HG03064 (cell line): Measurements from ENCODE around the gene SH3BP5L.

Source experiments
- ATAC-seq: cut with Tn5 transposase; IDR thresholded peaks from one replicate; pipeline ENCODE4 v1.9.1; 2021; ENCODE audit warnings: low read depth; ENCODE audit not compliant: unreplicated experiment

SH3BP5L gene

GRCh38 chr1:248825909-248826760, at the start of gene SH3BP5L:
TSS of gene SH3BP5L (minus strand) at chr1:248825915. CDS start at chr1:248824935, 980 bp downstream.
- peak; percentile 95 for ATAC-seq

GRCh38 chr1:248873993-248874533, 48.3 kb upstream of the SH3BP5L start:
- ATAC-seq = peak; percentile 55

GRCh38 chr1:248873409-248873992, 47.8 kb upstream of the SH3BP5L start:
- peak; percentile 71 for ATAC-seq

GRCh38 chr1:248872752-248873408, 47.2 kb upstream of the SH3BP5L start:
- ATAC-seq = peak; percentile 34

- no peak for ATAC-seq
Measured at GRCh38 chr1:248871837-248872401, 46.2 kb upstream of the SH3BP5L start.

- peak; percentile 63 for ATAC-seq
Measured at GRCh38 chr1:248862998-248863881, 37.5 kb upstream of the SH3BP5L start.

- peak; percentile 12 for ATAC-seq
Measured at GRCh38 chr1:248862695-248862997, 36.9 kb upstream of the SH3BP5L start.

- ATAC-seq = no peak
Measured at GRCh38 chr1:248861616-248862015, 35.9 kb upstream of the SH3BP5L start.

- no peak for ATAC-seq
Measured at GRCh38 chr1:248860007-248860406, 34.3 kb upstream of the SH3BP5L start.

GRCh38 chr1:248858891-248859889, 33.5 kb upstream of the SH3BP5L start, which contains the start of gene ZNF692:
TSS of gene ZNF692 (minus strand) at chr1:248859085. CDS start at chr1:248858309, 776 bp downstream.
- ATAC-seq = peak; percentile 76

- ATAC-seq = peak; percentile 33
Measured at GRCh38 chr1:248858096-248858890, 32.6 kb upstream of the SH3BP5L start.

GRCh38 chr1:248857749-248858095, 32.0 kb upstream of the SH3BP5L start:
- ATAC-seq = no peak

- ATAC-seq = no peak
Measured at GRCh38 chr1:248857201-248857600, 31.5 kb upstream of the SH3BP5L start.

GRCh38 chr1:248856176-248856575, 30.5 kb upstream of the SH3BP5L start:
- ATAC-seq = no peak

GRCh38 chr1:248855580-248855979, 29.9 kb upstream of the SH3BP5L start:
- no peak for ATAC-seq

- ATAC-seq = no peak
Measured at GRCh38 chr1:248853663-248854375, 28.1 kb upstream of the SH3BP5L start.
